Activated CD8-positive, alpha-beta memory T cell treated with anti-CD3 and anti-CD28 coated beads for 48 hours (primary cell): ENCODE measurements around the gene ADGRG3.
A peak's percentile ranks its signal among the peaks of the same experiment; 100 is the strongest.

Experiments
- DNase-seq, 3 experiments: peaks; one replicate each; pipeline ENCODE4 v3.0.0-alpha.2; 2020; ENCODE audit warnings: low read depth in 2 of 3, low spot score in 2 of 3

The ADGRG3 gene, protein sequence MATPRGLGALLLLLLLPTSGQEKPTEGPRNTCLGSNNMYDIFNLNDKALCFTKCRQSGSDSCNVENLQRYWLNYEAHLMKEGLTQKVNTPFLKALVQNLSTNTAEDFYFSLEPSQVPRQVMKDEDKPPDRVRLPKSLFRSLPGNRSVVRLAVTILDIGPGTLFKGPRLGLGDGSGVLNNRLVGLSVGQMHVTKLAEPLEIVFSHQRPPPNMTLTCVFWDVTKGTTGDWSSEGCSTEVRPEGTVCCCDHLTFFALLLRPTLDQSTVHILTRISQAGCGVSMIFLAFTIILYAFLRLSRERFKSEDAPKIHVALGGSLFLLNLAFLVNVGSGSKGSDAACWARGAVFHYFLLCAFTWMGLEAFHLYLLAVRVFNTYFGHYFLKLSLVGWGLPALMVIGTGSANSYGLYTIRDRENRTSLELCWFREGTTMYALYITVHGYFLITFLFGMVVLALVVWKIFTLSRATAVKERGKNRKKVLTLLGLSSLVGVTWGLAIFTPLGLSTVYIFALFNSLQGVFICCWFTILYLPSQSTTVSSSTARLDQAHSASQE

GRCh38 chr16:57668263-57668571 lies at the start of gene ADGRG3:
Gene ADGRG3 (plus strand): TSS chr16:57668306. CDS start chr16:57668348, 42 bp downstream.
- DNase-seq: no peak

GRCh38 chr16:57619133-57619605 lies 48.9 kb upstream of the ADGRG3 start:
- DNase-seq: no peak

DNA sequence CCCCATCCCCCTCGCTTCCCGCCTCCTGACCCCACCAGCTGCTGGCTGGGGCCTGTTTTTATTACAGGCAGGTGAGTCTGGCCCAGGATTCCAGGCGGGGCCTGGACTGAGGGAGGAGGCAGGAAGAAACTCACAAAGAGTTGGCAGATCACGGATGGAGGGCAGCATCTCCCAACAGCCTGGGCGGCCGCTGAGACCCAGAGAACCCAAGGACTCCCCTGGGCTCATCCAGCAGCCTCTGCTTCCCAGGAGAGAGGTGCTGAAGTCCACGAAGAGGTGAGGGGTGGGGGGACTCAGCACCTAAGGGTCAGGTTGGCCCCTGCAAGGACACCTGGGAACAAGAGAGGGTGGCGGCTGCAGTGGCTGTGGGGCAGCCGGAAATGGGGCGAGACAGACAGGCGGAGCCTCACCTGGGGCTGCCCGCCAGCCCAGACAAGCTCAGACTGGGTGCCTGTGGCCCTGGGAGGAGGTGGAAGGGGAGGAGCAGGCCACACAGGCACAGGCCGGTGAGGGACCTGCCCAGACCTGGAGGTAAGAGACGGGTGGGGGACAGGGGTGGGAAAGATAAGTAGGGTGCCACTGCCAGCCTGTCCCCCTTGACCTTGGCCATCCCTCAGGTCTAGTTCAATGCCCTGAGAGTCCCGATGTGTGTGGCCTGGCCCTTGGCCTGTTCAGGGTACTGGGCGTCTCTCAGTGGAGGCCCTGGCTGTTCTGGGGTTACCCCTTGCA lies 48.3 kb upstream of the ADGRG3 start:
- DNase-seq: no peak

DNA sequence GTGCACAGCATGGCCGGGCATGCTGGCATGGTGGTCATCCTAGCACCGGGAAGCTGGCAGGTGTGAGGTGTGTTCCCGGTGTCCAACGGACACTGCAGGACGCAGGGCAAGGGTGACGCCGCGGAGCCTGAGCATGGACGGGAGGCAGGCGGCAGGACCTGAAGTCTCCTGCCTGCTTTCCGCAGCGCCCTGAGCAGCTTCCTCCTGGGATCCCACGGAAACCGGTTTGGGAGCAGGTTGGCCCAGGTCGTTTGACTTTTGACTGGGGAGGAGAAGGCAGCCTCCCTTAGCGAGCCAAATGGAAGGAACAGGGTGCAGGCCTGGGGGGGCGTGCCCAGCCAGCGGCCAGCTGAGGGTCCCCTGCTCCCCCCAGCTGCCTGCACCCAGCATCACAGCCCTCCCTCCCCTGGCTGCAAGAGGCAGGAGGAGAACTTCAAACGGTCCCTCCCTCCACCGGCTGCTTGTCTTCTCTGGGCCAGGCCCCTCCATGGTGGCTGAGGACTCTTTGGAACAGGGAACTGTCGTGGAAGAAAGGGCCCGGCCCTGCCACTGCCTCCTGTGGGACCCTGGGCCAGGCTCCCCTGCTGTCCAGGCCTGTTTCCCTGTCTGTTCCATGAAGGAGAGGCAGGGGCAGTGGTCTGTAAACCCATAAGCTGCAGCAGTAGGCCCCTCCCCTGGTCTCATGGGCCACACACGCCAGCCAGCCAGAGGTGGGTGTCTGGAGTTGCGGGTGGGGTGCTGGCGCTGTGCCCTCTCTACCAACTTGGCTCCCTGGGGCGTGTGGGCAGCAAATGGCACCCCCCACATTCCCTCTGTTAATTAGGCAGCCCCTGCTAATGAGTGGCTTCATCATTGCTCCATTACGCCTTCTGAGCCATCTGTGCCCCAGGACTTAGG lies 47.5 kb upstream of the ADGRG3 start:
- DNase-seq: no peak

GRCh38 chr16:57621521-57622271 lies 46.4 kb upstream of the ADGRG3 start:
- DNase-seq: no peak

- DNase-seq: no peak
Observed at GRCh38 chr16:57622361-57623250, 45.5 kb upstream of the ADGRG3 start.

GRCh38 chr16:57623251-57624043 lies 44.7 kb upstream of the ADGRG3 start:
- DNase-seq: no peak

DNA sequence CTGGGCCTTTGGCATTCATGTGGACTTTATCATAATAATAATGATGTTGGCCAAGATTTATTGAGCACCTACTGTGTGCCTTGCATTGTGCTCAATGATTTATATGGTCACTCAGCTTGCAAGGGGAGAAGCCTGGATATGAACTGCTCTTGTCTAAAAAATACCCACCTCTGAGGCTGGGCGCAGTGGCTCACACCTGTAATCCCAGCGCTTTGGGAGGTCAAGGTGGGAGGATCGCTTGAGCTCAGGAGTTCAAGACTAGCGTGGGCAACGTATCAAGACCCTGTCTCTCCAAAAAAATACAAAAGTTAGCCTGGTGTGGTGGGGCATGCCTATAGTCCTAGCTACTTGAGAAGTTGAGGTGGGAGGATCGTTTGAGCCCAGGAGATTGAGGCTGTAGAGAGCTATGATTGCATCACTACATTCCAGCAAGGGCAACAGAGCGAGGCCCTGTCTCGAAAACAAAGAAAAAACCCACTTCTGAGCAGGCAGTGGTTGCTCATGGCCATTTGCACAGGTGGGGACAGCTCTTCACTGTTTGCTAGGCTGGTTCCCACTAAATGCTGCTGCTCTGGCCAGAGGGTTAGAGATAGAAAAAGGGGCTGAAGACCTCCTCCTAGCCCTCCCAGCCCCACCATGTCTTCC lies 43.9 kb upstream of the ADGRG3 start:
- no peak for DNase-seq

GRCh38 chr16:57624806-57625500 lies 43.2 kb upstream of the ADGRG3 start:
- DNase-seq: no peak

GRCh38 chr16:57626420-57627170 lies 41.5 kb upstream of the ADGRG3 start:
- DNase-seq: no peak

GRCh38 chr16:57627184-57627871 lies 40.8 kb upstream of the ADGRG3 start:
- no peak for DNase-seq

DNA sequence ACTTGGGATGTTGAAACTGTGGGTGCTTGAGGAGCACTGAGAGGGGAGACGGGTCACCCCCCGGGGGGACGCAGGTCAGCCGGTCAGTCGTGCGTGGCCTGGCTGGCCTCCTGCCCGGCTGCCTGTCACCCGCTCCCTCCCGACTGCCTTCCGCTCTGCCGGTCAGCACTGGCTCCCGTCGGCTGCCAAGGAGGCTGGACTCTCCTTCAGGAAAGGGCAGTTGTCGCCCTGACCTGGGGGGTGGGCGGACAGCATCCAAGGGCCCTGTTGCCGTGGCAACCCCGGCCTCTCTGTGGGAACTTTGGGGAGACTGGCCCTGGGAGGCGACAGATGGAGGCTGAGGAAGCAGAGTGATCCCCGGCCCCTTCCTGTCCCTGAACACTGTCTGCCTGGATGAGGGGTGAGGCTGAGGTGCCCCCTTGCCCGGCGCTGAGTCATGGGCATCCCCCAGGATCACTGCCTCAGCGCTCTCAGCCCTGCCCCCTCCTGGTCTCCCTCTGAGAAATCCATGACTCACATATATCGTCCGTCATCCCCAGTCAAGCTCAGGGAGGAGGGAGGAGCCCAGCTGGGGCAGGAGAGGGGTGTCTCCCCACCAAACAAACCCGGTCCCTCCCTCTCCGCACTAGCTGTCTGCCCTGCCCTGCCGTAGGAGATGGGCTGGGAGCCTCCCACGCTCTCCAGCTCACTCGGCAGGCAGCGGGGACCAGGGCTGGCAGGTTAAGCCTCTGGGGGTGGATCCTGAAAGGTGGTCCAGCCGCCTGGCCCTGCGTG lies 39.9 kb upstream of the ADGRG3 start, which contains the start of gene ADGRG1:
ADGRG1 (plus strand) TSS at position 623 of the 774 bp plus-strand sequence. CDS start 21,658 bp downstream, outside the sequence.
- peak in 2 of 3 experiments; percentile 36 to 44 for DNase-seq

DNA sequence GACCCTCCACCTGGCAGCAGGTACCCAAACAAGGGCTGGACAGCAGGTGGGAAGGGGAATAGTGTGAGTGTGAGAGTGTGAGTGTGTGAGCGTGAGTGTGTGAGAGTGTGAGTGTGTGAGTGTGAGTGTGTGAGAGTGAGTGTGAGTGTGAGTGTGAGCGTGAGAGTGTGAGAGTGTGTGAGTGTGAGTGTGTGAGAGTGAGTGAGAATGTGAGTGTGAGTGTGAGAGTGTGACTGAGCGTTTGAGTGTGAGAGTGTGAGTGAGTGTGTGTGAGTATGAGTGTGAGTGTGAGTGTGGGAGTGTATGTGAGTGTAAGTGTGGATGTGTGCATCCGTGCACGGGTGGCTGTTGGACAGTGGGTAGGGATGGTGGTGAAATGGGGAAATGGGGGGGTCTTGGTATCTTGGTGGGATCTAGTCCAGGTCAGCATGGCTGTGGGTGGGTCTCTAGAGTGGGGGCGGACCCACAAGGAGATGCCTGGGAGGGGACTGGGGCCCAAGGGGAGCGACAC lies 39.3 kb upstream of the ADGRG3 start:
- DNase-seq: no peak

DNA sequence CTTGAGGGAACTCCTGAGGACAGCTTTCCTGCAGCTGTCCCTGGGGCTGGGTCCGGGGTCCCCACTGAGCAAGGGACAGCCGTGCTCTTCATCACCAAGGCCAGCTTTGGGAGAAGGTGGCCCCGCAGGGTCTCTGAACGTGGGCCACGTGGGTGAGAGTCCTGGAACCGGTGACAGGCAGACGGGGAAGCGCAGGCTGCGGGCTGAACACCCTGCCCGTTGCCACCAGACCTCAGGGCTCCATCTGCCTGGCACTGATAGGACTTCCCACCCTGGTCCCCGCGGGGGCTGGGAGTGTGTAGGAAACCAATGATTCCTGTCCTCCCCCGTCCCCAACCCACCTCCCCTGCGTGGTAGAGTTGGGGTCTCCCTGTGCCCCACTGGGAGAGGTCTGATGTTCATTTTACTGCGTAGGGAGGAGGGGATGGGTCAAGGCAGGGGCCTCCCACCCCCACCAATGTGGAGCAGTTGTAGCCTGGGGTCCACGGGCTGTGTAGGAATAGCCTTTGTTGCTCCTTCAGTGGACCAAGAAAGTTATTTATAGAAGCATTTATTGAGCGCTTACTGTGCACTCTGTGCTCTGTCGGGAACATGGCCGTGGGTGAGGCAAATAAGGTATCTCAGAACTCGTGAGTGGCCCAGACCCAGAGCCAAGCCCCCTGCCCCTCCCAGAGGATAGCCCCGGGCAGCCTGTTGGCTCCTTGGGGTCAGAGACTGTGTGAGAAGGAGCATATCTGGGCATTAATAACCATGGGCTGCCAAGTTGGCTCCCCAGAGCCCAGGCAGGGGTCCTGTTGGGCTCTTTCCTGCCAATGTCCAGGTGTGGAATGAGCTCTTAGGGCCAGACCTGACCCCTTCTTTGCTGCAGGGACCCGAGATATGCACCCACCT lies 38.3 kb upstream of the ADGRG3 start:
- no peak for DNase-seq
